ENCODE results near the gene CEACAM21. TPM values are rescaled to one million over a fixed set of nuclear protein-coding genes. Genes with fewer than 3 reads are reported as not detected.

The CEACAM21 gene
- total RNA-seq, 3 donors from 2014 or later (not counting 1 experiment from before 2014, with no cell fraction given) = 26.8 to 46.6 (median 33.6) TPM

DNA sequence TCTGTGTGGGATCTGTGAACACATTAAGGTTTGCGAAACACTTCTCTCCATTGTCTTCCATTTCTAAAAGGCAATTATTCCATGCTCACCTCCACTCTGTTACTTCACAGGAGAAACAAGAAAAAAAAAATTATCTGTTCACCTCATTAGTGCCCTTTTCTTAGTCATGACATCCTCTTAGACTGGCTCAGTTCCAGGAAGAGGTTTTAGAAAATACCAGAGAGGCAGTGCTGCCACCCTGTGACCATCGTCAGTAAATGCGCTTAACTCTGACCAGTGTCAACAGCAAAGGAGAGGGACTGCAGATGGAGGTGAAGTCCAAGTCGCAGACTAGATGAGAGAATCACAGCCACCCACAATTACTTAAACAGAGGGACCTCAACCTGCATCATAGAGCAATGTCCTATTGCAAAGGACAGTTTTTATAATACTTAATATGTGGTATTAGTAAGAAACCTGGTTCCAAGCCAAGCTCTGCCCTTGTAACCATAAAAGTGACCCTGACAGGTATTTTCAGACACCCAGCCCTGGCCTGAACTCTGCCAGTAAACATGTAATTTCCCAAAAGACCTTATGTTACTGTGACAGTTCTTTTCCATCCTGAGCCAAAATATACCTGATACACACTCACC, 19.4 kb downstream of the CEACAM21 start:
- Histone ChIP-seq H3K27me3 (ENCODE audit: control insufficient read depth, insufficient read depth, low read length) (peaks cover 11% of the 10 kb centered on the region), H3K27ac (ENCODE audit: low read length) (no peak overlapping the region), H3K36me3 (ENCODE audit: control insufficient read depth, insufficient read depth, low read length) (no peaks in the 10 kb centered on the region), H3K4me3 (ENCODE audit: low read length) (no peak overlapping the region), H3K9me3 (ENCODE audit: control insufficient read depth, insufficient read depth, low read length) (no peaks in the 10 kb centered on the region), H3K4me1 (ENCODE audit: control insufficient read depth, insufficient read depth, low read length) (peaks cover 5% of the 10 kb centered on the region)
- no peaks in the 10 kb centered on the region for H3K36me3 Mint-ChIP-seq
- H3K27ac Mint-ChIP-seq = no peak overlapping the region
- H3K27me3 Mint-ChIP-seq (ENCODE audit: low read depth in 2 of 2) = peaks cover 30 to 31% of the 10 kb centered on the region in 2 donors
- H3K9me3 Mint-ChIP-seq = no peaks in the 10 kb centered on the region
- intact Hi-C loops (cut with micrococcal nuclease) = no loop called here
- peaks cover 6 to 16% of the 10 kb centered on the region in 2 donors for H3K4me1 Mint-ChIP-seq
- ATAC-seq (peak; percentile 90 to 91 (median 91)), DNase-seq (peak; percentile 48 to 89)
- TF ChIP-seq, protein P1, sequence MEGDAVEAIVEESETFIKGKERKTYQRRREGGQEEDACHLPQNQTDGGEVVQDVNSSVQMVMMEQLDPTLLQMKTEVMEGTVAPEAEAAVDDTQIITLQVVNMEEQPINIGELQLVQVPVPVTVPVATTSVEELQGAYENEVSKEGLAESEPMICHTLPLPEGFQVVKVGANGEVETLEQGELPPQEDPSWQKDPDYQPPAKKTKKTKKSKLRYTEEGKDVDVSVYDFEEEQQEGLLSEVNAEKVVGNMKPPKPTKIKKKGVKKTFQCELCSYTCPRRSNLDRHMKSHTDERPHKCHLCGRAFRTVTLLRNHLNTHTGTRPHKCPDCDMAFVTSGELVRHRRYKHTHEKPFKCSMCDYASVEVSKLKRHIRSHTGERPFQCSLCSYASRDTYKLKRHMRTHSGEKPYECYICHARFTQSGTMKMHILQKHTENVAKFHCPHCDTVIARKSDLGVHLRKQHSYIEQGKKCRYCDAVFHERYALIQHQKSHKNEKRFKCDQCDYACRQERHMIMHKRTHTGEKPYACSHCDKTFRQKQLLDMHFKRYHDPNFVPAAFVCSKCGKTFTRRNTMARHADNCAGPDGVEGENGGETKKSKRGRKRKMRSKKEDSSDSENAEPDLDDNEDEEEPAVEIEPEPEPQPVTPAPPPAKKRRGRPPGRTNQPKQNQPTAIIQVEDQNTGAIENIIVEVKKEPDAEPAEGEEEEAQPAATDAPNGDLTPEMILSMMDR (IDR thresholded peaks at IDR 0.05) = peak; percentile 78
- WGBS (ENCODE audit: insufficient coverage) = 33% methylated on average over 3 of the region's 4 CpGs
- H3K4me3 Mint-ChIP-seq = no peak overlapping the region

DNA sequence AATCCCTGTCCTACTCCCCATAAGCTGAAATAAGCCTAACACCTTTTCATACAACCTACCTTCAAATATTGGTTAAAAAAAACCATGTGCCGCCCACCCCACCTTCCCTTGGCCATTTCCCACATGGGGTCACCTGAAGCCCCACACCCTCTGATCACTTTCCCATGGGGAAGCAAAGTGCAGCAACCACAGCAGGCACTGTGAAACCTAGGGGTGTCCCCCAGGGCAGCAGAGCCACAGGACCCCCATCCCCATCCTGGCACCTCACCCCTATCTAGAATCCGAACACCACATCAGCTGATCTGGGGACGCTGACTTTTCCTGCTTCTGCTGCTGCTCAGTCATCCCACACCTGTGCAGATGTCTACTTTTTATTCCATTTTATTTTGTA, 19.9 kb downstream of the CEACAM21 start:
- Histone ChIP-seq H3K27ac (ENCODE audit: low read length) (no peak overlapping the region), H3K36me3 (ENCODE audit: control insufficient read depth, insufficient read depth, low read length) (no peaks in the 10 kb centered on the region), H3K4me3 (ENCODE audit: low read length) (no peak overlapping the region), H3K4me1 (ENCODE audit: control insufficient read depth, insufficient read depth, low read length) (peaks cover 3% of the 10 kb centered on the region), H3K9me3 (ENCODE audit: control insufficient read depth, insufficient read depth, low read length) (no peaks in the 10 kb centered on the region), H3K27me3 (ENCODE audit: control insufficient read depth, insufficient read depth, low read length) (peaks cover 11% of the 10 kb centered on the region)
- Mint-ChIP-seq H3K27ac (no peak overlapping the region), H3K9me3 (no peaks in the 10 kb centered on the region), H3K4me3 (no peak overlapping the region), H3K4me1 (peaks cover 6 to 12% of the 10 kb centered on the region in 2 donors), H3K27me3 (ENCODE audit: low read depth in 2 of 2) (peaks cover 31 to 34% of the 10 kb centered on the region in 2 donors), H3K36me3 (no peaks in the 10 kb centered on the region)
- TF ChIP-seq, protein P1 (IDR thresholded peaks at IDR 0.05) = no peak
- no peak for ATAC-seq
- DNase-seq = no peak
- intact Hi-C loops (cut with micrococcal nuclease) = no loop called here
- 59% methylated on average over 3 of the region's 3 CpGs for WGBS (ENCODE audit: insufficient coverage)

DNA sequence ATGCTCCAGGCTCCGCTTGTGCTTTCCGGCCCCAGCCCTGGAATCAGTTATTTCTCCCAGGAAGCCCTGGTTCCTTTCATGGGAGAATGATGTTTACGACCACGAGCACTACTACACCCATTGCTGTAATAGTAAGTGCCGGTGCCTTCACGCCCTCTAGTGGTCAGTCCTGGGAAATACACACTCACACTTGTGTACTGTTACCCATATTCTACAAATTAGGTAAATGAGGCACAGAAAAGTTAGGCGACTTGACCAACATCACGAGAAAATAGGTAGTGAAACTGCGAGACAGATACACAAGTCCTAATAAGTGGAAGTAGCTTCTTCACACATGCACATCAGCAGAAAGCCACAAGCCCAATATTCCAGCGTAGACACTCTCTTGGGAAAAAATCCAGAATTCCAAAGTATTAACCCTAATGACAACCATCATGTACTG, 21.7 kb downstream of the CEACAM21 start:
- no peaks in the 10 kb centered on the region for H3K9me3 ChIP-seq (ENCODE audit: control insufficient read depth, insufficient read depth, low read length)
- Mint-ChIP-seq H3K36me3 (no peaks in the 10 kb centered on the region), H3K4me1 (peaks cover 6 to 12% of the 10 kb centered on the region in 2 donors), H3K27ac (peak overlapping the region in 1 of 2 donors; percentile 54), H3K9me3 (no peaks in the 10 kb centered on the region), H3K4me3 (peak overlapping the region; percentile 19), H3K27me3 (ENCODE audit: low read depth in 2 of 2) (peaks cover 31% of the 10 kb centered on the region in 2 donors)
- no peak overlapping the region for H3K4me3 ChIP-seq (ENCODE audit: low read length)
- ATAC-seq (peak; percentile 87 to 91 (median 87)), DNase-seq (peak; percentile 54 to 88)
- no peak overlapping the region for H3K27ac ChIP-seq (ENCODE audit: low read length)
- H3K27me3 ChIP-seq (ENCODE audit: control insufficient read depth, insufficient read depth, low read length) = peaks cover 11% of the 10 kb centered on the region
- intact Hi-C loops (cut with micrococcal nuclease) = loop anchor here (1.0 kb wide), 1 partner anchor 148 kb away; no protein-coding TSS in a partner anchor
- 9% methylated on average over 10 of the region's 10 CpGs for WGBS (ENCODE audit: insufficient coverage)
- TF ChIP-seq, protein P1 (IDR thresholded peaks at IDR 0.05) = peak; percentile 91
- H3K36me3 ChIP-seq (ENCODE audit: control insufficient read depth, insufficient read depth, low read length) = no peaks in the 10 kb centered on the region
- peaks cover 3% of the 10 kb centered on the region for H3K4me1 ChIP-seq (ENCODE audit: control insufficient read depth, insufficient read depth, low read length)
